Iris pigment epithelial cell (primary cell): ENCODE data around the gene QTRT2.

Experiments
- DNase-seq: peaks from one replicate; pipeline ENCODE4 v3.0.0-alpha.2; 2011; ENCODE audit warnings: low read depth

The QTRT2 gene

DNA sequence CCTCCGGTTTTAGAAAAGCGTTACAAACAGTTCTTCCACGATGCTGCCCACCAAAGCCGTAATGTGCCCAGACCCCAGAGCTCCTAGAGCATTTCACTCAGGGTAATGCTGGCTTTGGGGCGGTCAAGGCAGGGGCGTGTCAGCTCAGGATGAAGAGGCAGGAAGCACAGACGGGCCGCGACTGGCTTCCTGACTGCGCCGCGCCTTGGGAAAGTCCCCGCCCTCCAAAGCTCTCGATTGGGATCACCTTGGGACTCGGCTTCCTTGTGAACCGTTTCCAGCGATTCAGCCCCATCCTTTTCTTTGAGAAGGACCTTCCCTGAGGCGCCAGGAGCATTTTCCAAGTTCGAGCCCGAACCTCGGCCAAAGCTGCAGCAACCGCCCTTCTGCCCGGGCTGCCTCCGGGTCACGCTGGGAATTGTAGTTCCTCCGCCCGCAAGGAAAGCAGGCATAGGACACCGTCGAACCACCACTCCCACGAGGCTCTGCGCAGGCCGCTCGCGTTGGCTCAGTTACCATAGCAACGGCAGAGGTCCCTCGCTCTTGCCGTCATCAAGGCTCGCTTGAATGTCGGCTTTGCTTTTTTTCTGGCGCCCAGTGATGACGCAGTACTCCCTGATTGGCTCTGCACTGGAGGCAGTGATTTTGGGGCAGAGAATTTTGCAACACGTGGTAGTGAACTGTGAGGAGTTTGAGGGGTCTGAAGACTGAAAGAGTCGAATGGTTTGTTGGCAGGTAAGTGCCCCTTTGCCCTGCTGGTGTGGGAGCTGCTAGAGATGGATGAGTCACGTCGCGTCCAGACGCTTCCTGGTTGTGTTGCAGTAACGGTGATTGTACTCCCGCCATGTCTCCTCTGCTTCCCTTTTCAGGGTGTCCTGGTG, at the start of gene QTRT2, which contains the start of gene CCDC191:
Gene QTRT2 (plus strand): TSS at position 608 of the 881 bp plus-strand sequence. CDS start 8,521 bp downstream, outside the sequence.
Gene CCDC191 (minus strand): TSS at position 397 of the 881 bp plus-strand sequence. CDS start 60 bp downstream, at position 337.
- DNase-seq = peak; percentile 100

DNA sequence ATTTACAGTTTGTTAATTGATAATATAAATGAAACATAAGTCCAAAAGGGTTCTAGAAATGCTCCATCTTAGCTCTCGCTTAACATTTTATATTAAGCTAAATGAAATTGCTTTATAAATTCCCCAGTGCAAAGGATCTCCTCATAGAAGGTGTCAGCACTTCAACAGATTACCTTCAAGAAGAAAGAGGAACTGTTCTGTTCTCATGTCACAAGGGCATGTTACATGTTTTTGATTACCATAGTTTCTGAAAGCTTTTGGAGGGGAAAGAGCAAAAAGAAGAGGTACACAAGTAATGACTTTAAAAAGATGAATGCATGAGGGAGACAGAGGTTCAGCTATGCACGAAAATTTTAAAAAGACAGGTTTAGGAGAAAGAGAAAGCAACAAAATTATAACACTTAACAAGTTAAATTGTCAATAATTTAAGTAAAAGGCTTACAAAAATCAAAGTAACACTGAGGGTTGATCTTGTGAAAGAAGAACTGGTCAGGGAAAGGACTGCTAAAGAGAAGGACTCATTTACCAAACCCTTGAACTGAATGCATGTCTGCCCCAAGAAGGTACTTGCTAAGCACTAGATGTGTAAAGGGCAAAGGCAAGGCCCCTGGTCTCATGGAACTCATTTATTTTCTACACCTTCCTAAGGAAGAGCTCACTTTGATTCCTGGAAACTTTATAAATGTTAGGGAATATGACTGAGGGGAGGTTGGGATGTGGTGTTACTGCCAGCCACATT, 45.3 kb upstream of the QTRT2 start:
- no peak for DNase-seq

DNA sequence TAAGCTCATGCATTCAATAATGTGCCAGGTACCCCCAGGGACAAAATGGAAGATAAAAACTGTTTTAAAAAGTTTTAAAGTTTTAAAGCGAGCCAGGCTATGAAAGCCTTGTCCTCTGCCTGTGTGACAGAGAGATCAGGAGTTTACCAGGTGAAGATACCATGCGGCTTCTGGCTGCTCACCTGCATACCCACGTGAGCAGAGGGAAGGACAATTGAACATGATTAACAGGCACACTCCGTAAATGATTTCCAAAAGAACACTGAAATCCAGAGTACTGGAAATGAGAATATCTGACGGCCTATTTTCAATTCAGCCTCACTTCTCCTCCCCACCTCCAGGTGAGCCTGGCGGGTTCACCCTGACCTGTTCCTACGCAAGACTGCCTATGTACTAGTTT, 42.3 kb upstream of the QTRT2 start:
- DNase-seq = no peak

DNA sequence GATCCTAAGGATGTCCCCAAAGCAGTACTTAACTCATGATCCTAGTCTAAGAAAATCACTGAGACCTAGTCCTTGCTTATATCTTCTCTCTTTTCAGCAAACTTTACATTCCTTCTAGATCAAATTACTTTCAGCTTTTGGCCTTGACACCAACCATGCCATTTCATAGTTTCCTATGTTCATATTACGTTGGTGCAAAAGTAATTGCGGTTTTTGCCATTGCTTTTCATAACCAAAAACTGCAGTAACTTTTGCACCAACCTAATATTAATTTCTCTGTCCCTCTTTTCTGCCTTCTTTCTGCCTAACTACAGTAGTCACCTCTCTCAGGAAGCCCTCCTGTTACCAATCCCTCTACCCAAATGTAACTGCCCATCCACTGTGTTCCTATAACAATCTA, 37.1 kb upstream of the QTRT2 start:
- DNase-seq = no peak

DNA sequence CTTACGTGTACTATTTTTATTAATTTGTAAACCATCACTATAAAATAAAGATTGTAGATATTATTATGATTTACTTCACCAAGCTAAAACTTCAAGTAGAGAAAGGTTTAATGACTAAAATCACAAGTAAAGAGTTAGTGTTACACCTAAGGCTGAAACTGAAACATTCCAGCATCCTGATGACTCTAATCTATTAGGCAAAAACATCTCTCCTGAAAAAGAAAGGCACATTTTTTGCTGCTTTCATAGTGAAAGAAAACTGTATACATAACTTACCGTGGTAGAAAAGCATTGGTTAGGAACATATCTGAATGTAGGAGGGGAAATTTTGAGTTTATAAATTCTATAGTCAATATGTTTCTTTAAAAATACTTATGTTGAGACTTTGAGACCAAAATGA, 35.6 kb upstream of the QTRT2 start:
- DNase-seq = no peak

DNA sequence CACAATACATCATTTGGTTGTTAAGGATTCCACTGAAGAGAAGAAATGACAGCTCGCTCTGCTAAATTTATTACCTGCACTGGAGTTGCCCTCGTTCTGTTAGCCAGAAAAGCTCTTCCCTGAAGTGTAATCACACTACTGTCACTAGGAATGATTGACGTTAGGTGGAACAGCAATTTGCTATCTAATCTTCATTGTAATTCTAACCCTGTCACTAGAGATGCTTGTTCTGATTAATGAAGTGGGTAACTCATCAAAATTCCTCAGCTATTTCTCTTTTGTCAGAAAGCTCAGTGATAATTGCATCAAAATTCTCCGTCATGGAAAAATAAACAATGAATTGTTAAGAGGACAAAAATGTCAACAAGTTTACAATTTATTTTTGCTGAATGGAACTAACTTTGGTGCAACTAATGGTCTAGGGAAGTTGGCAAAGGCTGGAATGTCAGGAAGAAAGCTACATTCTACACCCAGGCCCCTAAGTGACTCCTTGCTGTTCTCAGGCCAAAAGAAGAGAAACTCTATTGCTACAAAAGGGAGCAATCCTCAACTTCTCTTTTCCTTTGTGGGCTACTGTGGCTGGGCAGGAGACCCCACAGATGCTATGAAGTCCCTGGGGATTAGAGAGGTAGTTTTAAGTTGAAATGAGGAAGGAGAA, 34.3 kb upstream of the QTRT2 start:
- DNase-seq = no peak

DNA sequence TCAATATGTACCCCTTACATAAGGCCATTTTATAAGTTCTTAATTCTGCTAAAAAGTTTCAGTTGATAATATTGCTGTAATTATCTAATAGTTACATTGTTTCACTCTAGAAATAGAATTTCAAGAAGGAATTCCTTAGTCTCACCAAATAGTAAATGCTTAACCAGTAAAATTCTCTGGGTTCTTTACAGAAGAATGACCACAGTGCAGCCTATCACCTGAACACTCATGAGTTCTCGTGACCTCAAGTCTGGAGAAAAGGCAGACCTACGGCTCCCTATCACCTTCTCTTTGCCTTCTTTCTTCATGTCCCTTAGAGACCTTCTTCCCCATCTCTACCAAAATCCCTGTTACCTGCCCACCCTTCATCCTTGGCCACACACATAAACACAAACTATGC, 31.1 kb upstream of the QTRT2 start:
- DNase-seq = no peak

DNA sequence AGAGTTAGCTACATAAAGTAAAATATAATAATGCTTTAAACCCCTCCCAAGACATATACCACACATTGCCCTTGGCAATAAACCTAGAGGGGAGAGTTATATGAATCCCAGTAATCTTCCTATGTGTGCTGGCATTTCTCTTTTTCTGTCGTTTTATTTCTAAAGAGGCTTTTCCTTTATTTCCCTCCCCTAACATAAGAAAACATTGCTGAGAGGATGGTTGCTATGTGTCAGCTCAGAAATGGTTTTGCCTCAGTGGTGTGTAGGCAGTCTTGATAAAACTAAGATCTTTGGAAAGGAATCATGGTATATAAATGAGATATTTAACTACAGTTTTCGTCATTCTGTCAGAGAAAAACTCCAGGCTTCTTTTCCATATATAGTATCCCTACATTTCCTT, 30.2 kb upstream of the QTRT2 start:
- no peak for DNase-seq

DNA sequence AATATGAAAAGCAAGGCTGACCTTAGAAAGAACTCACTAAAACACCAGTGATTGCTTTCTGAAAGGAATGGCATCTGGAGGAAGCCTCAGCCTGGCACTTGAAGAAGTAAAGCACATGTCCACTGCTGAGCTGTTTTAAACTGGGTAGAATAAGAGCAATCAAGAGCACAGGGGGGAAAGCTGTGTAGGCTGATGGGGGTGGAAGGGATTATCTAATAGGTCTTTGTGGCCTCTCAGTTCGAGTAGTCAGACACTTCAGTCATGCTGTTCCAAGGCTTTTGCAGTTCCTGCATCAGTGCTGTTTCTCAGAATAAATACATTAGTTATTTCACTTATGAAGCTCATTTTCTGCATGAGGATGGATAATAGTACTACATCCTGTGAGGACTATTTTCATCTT, 22.8 kb upstream of the QTRT2 start:
- no peak for DNase-seq

DNA sequence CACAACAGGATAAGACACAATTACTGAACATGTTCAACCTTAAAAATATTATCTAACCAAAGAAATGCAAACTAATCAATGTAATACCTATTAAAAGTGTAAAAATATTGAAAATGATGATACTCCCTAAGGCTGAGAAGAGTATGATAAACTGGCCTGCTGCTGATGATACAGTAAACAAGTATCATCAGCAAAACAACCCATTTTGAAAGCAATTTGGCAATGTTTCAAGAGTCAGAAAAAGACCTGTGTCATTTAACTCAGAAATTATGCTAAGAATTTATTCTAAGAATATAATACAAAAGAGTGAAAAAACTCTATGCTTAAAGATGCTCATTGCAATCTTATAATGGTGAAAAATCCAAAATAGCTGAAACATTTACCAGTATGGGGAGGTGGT, 22.3 kb upstream of the QTRT2 start:
- no peak for DNase-seq

DNA sequence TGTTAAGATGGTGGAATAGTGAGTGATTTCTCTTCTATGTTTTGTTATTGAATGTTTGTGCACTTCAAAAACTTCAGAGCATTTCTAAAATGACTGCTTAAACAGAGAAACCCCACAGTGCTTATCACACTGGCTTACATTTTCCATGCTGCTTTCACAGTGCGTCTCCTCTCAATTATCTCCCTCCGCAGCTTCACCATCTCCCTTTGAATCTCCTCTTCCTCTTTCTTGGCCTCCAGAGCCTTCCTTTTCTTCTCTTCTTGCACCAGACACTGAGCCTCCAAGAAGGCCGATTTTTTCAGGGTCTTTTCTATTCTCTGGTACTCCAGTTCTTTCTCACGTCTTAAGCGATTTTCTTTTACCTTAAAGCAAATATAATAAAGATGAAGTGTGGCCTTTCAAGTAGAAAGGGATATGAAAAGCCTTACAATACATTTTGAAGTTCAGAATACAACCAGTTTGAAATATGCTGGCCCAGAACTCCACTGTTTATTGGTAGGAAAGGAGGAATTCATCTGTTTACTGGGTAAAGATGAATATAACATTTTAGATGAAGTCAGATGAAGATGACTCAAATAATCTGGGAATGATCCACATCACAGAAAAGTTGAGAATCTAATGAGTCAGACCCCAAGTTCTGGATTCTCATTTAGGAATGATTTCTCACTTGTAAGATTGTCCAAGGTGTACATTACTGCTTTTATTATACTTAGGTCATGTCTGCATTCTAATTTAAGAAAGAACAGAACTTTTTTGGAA, 21.6 kb upstream of the QTRT2 start:
- DNase-seq = peak; percentile 30

DNA sequence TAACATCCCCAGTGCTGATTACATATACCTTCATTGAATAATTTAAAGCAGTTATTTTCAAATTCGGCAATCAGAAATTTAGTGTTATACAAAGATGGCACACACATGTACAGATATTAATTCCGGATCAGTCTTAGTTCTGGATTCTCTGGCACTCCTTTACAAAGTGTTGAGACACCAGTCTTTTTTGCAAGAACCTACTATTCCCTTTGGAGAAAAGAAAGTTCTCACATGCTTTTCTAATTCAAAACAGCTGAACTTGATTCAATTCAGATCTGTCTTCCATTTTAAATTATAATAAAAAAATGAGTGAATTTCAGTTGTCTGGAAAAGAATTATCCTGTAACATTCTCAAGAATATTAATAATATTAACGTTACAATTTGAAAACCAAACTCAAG, 20.6 kb upstream of the QTRT2 start:
- no peak for DNase-seq

DNA sequence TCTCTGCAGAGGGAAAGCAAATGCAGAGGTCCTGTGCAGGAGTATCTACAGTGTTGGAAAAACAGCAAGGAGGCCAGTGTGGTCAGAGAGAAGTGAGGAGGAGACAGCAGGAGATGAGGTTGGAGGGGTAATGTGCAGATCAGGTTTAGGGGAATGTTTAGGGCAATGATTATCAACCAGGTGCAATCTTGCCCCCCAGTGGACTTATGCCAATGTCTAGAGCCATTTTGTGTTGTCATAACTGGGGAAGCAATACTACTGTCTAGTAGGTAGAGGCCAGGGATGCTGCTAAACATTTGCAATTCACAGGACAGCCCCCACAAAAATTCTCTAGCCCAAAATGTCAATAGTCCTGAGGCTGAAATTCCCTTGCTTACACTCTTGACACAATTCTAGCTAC, 13.3 kb upstream of the QTRT2 start:
- no peak for DNase-seq

DNA sequence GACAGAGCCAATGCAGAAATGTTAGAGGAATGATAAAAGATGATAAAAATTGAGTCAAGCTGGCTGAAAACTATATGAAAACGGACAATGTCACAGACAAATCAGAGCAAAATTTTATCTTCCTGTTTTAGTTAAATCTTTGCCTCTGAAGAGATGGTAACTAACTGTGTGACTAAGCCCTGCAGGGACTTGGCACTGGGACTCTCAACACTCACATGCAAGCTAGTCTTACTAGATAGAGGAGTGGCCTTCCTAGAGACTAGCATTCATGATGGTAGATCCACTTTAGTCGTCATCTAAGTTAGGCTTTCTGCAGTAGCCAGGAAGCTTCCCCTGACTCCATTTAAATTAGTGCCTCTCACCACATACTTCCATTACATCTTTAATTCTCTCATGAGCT, 4.3 kb upstream of the QTRT2 start:
- DNase-seq = no peak

DNA sequence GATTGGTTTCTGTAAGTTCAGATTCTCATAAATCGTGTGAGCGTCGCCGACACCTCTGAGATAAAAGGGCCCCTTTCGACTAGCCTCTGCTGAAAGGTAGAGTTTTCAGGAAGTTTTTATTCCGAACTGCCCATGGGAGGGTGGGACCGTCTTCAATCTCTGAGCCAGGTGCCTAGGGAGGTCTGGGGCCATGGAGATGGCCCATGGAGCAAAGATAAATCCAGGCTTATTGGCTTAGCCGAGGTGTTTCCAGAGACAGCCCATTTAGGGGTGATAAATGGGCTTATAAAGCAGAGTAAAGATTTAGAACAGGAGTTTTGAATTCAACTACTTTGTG, 442 bp downstream of the QTRT2 start:
- DNase-seq = no peak

DNA sequence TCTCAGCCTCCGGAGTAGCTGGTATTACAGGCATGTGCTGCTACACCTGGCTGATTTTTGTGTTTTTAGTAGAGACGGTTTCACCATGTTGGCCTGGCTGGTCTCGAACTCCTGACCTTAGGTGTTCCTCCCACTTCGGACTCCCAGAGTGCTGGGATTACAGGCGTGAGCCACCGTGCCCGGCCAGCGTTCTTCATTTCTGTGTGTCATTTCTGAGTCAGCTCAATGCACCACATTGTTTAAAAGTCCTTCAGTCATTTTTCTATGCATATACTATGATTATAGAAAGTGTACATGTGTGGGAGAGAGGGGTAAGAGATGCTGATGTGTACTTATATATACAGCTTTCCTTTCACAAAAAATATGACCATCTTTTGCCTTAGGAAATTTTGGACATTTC, 2.1 kb downstream of the QTRT2 start:
- peak; percentile 17 for DNase-seq

DNA sequence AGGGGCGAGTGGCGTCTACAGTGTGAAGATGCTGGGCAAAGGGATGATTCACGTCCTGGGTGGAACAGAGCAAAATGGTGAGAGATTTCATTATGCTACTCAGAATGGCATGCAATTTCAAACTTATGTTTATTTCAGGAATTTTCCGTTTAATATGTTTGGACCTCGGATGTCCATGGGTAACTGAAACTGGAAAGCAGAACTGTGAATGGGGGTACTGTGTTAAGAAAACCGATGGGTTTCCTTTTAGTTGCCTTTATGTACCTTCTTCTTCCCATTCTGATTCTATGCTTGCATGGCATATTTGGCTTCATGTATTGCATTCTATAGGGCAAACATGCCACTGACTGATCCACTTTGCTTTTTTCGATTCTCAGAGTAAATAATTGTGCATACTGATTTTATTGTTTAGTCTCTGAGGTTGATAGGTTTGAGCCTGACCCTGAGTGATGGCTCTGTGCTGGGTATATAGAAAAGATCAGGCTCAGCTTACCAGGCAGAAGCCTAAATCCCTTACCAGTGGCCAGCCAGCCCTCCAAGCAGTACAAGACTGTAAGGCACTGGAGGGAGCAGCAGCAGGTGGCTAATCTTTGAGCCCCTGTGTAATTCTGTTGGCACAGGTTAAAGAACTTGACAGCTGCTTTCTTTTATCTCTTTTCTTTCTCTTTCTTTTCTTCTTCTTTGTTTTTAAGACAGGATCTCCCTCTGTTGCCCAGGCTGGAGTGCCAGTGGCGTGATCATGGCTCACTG, 4.5 kb downstream of the QTRT2 start:
- DNase-seq = no peak

DNA sequence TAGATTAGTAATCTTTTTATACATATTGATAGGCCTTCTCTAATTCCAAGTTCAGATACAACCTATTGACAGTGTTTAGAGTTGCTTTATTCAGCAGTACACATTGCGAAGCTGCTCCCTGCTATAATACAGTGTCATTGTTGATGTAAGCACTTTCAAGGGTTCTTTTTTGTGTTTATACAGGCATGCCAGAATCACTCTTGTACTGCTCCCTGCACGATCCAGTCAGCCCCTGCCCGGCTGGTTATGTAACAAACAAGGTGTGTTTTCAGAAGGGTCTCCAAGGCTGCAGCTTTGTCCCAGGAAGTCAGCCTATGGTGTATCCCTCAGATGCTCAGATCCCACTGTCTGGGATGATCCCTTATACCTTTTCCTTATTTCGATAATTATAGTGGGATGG, 11.3 kb downstream of the QTRT2 start:
- DNase-seq = no peak

DNA sequence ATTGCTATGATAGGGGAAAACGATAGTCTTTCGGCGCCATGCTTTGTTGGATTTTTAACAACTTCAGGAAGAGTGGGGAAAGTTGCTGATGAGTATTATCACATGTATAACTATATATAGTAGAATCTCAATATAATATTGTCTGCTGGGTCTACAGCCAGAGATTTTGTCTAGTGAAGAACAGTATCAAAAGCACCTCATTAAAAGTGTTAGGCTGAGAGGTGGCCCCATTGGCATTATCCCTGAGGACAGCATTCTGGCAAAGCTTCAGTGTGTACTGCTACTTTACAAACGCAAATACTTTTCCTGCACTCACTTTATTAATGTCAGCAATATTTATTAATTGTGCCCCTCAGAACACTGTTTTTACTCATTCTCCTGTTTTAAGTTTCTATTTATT, 11.8 kb downstream of the QTRT2 start:
- DNase-seq = no peak

DNA sequence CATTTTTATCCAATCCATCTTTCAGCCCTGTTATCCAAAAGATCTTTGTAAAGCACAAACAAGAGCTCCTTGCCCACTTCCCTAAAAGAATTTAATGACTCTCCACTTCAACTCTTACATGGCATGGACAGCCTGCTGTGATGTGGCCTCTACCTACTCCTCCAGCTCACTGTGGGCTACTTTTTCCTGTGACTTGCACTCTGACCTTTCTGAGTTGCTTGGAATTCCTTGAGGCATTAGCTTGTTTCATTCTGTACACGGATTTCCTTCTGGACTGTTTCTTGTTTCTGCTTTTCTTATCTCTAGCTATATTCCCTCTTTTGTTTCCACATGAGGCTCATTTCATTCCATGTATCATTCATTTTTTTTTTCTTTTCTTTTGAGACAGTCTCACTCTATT, 15.2 kb downstream of the QTRT2 start:
- peak; percentile 23 for DNase-seq

DNA sequence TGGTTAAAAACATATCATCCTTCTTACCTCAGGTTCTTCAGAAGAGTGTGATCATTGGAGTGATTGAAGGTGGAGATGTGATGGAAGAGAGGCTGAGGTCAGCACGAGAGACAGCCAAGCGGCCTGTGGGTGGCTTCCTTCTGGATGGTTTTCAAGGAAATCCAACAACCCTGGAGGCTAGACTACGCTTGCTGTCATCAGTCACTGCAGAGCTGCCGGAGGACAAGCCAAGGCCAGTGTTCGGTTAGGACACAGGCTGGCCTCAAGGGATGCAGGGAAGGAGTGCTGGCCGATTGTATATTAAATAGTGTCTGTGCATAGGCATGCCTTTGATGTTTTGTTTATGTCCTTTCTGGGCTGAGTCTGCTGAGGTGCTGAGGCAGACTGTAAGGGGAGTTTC, 20.2 kb downstream of the QTRT2 start:
- no peak for DNase-seq
